ENCODE results near the gene MXD3.

- TF ChIP-seq POLR2A (IDR thresholded peaks at IDR 0.05) (no peak), CTCF (IDR thresholded peaks at IDR 0.05) (no peak)
Measured at GRCh38 chr5:177294632-177295031, 17.1 kb downstream of the MXD3 start.
